Activated CD4-positive, alpha-beta T cell treated with anti-CD3 and anti-CD28 coated beads, Interleukin-10, Interleukin-2, amounts not matched to agents 100 ng/mL and 50 ng/mL, durations not matched to agents 16 hours and 8 hours (primary cell): ENCODE measurements around the gene NKIRAS2.
"Not testable (repeated sequence)": the region's sequence is repeated elsewhere in the genome, so short reads cannot be mapped to it uniquely, and the experiment has no call there.

Experiments
- DNase-seq: peaks from one replicate; pipeline ENCODE4 v3.0.0-alpha.2; 2020

Gene NKIRAS2

DNA sequence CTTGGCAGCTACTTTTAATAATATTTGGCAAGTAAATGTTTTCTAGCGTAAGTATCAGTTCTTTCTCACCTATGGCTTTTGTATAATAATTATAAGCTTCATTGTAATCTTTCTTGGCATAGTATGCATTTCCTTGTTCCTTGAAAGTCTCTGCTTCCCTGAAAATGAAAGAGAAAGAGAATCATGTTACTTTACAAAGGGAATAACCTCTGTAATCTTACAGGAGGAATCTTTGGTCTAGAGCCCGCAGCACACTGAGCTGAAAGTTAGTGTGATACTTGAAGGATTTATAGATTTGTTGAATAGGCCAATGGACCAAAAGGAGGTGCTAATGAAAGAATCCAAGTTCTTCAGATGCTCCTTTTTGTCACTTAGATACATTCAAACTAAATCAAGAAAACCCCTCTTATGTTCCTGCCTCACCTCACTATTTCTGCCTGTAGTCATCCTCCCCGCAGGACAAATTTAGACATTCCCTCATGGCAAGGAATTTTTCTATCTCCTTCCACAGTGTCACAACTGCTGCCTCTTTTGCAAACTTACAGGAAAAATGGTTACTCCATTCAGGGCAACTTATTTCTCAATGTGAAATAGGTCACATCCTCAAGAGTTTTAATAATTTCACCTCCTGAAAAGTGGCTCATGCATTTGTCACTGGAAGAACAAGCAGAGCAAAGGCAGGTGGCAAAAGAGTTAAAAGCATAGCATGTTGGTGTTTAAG is 19.3 kb upstream of the NKIRAS2 start:
- DNase-seq: no peak

GRCh38 chr17:42001729-42002128 is 18.2 kb upstream of the NKIRAS2 start:
- no peak for DNase-seq

DNA sequence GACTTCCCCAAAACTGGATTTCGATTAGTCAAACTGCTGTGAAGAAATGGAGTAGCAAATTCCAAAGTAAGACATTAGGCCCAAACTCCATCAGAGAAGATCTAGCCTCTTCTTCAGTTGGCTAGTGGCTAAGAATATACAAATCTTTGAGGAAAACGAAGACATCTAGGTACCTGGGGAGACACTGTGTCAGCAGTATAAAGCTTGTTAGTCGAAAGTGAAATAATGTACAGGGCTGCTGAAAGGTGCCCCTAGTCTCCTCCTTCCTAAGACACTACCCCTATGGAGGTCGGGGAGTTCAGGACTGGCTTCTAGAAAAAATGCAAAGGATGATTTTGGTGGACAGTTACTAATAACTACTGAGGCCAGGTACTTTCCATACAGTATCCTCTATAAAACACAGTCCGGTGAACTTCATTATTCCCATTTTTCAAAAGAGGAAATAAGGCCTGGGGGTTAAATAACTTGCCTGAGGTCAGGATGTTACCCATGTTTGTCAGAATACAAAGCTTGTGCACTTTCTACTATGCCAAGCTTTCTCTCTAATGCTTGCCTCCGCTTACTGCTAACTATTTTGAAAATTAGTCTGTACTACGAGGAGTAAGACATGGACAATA is 17.6 kb upstream of the NKIRAS2 start:
- no peak for DNase-seq

GRCh38 chr17:42002792-42003301 is 17.0 kb upstream of the NKIRAS2 start:
- no peak for DNase-seq

- DNase-seq: no peak
Measured at GRCh38 chr17:42005166-42005565, 14.7 kb upstream of the NKIRAS2 start.

DNA sequence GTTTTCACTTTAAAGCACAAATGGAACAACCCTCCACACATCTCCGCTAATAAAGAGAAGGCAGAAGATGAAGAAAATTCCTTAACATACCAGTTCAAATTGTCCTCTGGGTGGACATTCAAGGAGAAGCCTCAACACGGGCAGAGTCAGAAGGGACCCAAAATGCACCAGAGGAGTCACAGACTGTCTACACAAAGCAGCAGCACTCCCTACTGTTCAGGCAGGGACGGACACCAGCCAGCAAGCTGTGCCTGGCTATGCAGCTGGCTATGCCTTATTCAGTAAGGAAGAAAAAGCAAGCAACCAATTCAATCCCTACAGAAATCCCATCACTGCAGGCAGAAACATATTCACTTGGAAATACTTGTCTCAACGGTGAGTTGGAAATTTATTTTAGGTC is 10.7 kb upstream of the NKIRAS2 start:
- no peak for DNase-seq

DNA sequence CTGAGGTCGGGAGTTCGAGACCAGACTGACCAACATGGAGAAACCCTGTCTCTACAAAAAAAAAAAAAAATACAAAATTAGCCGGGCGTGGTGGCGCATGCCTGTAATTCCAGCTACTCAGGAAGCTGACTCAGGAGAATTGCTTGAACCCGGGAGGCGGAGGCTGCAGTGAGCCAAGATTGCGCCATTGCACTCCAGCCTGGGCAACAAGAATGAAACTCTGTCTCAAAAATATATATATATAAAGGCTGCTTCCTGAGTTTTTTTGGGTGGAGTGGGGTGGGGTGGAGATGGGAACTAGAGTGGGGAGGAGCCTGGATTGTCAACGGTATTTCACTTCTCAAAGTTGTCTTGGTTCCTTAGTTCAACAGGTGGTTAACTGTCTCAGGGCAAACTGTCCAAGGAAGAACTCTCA is 9.6 kb upstream of the NKIRAS2 start:
- not testable (repeated sequence) for DNase-seq

DNA sequence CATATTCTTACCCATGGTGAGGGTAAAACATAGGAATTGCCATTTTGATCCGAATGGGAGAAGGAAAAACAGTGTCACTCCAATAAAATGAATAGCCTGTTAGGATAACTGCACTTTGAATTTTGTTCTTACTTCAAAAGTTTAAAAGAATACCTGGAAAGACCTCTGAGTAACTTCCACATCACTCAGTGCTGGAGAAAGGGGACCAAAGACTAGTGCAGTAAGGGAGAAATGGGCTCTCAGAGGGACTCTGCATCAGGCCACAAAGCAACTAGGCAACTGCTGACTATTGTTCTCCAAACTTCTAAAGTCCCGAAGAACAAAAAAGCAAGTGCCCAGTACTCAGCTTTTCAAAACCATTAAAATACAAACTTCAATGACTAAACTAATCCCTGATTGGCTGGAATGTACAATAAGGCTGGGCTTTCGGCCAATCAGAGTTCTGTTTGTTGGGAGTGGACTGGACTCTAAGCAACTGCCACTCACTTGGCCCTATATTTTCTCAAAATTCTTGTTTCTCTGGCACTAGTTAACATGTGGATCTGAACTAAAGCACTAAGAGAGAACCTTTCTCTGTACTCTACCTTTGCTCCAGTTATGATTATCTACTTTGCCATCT is 8.9 kb upstream of the NKIRAS2 start:
- DNase-seq: no peak

DNA sequence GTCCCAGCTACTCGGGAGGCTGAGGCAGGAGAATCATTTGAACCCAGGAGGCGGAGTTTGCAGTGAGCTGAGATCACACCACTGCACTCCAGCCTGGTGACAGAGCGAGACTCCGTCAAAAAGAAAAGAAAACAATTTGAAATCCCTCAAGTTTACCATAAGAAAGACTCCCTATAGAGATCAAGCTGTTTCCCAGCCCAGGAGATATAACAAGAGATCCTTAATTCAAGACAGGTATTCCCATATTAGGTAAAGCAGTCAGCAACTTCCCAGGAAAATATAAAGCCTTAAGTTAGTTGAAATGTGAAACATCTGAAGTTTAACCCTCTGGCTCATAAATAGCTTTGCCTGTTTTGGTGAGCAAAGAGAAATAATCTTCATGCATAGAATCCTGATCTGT is 7.5 kb upstream of the NKIRAS2 start:
- DNase-seq: not testable (repeated sequence)

GRCh38 chr17:42013740-42014139 is 6.2 kb upstream of the NKIRAS2 start:
- not testable (repeated sequence) for DNase-seq

- DNase-seq: peak; percentile 29
Measured at GRCh38 chr17:42016411-42016831, 3.5 kb upstream of the NKIRAS2 start.

DNA sequence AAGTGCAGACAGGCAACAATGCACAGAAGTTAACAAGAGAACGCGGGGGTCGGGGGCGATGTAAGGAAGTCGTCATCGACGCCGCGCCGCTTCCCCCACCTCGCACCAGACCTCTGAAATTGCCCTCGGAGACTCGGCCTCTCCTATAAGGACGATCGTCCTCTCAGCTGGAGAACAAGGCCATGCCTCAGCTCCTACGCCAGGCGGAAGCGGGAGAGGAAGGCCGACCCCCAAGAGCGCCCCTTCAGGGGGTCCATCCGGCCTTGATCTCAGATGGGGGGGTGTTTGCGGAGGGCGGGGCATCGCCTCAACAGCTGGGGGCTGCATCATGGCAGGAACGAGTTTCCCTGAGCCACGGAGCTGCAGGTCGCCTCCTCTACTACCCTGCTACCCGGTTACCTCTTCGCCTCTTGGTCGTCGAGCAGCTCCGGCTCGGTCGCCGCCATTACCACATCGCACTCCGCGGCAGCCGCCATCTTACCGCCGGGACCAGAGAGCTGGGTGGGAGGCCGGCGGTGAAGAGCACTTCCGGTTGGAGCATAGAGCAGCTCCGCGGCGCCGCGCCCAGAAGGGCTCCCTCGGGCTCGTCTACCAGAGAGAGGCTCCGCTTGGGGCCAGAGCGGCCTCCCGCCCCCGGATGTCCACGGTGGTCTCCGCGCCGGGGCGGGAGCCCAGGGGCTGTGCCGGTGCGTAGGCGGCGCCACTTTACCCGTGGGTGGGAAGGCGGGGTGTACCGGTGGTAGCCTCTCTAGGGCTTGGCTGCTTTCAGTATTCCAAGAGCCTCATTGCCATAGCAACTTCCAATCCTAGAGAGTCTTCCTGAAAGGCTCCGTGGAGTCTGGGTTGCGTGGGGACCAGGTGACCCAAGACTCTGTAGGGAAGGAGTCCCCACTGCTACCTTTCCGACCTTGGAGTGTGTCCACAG is 2.7 kb upstream of the NKIRAS2 start, which contains the start of gene DNAJC7:
DNAJC7 (minus strand) TSS at position 499 of the 925 bp plus-strand sequence; CDS start at position 476, 23 bp downstream.
- peak; percentile 96 for DNase-seq

DNA sequence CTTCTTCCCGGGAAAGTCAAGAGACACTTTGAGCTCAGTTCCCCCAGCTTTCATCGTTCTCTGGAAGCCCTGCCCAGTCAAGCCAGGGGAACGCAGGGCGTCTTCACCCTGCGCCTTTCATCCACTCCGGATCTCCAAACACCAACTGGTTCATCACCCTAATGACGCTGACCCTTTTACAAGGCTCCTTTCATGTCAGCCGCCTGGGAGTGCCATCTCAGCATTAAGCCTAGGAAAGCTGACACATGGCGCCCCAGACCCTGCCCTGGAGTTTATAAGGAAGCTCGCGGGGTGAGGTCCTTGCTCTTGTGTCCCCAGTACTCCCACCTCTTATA is 2.1 kb upstream of the NKIRAS2 start:
- DNase-seq: no peak

- DNase-seq: no peak
Measured at GRCh38 chr17:42018339-42018738, 1.6 kb upstream of the NKIRAS2 start.

DNA sequence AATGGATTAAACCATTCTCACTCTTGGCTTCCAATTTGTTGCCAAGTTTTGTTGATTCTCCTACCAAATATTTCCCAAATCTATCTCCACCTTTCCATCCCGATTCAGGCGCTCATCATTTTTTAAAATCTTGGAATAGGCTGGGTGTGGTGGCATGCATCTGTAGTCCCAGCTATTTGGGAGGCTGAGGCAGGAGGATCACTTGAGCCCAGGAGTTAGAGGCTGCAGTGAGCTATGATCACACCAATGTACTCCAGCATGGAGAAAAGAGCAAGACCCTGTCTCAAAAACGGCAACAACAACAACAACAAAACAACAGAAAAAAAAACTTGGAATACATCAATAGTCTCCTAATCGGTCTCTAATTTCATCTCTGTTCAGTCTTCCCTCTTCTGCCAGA is 902 bp upstream of the NKIRAS2 start:
- no peak for DNase-seq

DNA sequence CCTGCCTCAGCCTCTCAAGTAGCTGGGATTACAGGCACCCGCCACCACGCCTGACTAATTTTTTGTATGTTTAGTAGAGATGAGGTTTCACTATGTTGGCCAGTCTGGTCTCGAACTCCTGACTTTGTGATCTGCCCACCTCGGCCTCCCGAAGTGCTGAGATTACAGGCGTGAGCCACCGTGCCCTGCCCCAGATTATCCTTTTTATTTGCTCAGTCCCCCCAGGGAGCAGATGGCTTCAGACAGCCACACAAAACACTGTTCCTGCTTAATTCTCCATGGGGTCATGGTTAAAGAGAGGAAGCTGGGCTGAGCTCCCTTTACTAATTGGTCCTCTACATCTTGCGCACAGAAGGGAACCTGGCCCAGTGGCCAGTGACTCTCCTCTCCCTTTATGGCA is 955 bp downstream of the NKIRAS2 start:
- DNase-seq: not testable (repeated sequence)

DNA sequence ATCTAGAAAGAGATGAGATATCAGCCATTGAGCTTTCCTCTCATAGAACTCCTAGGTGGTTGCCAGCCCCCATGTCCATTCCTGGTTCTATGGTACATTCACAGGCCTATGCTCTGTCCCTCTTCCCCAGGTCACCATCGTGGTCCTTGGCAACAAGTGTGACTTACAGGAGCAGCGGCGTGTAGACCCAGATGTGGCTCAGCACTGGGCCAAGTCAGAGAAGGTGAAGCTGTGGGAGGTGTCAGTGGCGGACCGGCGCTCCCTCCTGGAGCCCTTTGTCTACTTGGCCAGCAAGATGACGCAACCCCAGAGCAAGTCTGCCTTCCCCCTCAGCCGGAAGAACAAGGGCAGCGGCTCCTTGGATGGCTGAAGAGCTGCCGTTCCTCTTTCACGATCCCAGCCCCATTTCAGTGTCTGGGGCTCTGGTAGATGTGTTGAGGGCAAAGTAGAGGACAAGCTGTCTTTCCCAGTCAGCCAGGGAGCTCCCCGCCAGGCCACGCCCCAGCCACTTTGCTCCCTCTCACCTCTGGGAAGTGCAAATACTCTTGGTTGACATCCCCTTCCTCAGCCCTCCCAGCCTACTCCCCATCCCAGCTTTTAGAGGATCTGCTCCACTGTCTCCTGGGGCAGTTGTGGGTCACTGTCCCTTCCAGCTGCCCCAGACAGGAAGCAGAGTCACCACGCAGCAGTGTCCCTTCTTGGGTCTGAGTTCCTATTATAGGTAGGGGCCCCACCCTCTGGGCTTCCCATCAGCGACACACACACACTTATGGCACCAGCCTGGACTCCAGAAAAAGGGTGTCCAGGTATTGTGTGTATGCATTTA is 3.8 kb downstream of the NKIRAS2 start:
- no peak for DNase-seq

DNA sequence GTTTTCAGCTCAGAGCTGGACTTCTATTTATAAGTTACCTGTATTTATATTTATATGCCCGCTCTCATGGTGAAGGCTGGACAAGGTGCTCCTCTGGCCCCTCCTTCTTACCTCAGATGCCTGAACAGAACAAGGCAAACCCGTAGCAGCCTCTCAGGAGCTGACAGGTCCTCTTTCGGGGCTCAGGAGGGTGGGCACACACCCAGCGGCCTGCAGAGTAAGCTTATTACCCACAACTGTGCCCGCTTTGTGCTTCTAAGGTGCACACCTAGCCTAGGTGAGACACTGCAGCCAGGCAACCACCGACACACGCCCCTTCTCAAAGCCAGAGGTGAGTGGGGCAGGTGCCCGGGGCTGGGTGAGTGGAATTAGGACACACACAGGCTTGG is 5.3 kb downstream of the NKIRAS2 start:
- no peak for DNase-seq

- DNase-seq: no peak
Measured at GRCh38 chr17:42025936-42026335, 6.0 kb downstream of the NKIRAS2 start.

GRCh38 chr17:42026857-42027589 is 7.1 kb downstream of the NKIRAS2 start:
- no peak for DNase-seq

GRCh38 chr17:42027590-42027889 is 7.7 kb downstream of the NKIRAS2 start:
- no peak for DNase-seq
